ENCODE data around the gene MRPL52. TPM values are rescaled to one million over a fixed set of nuclear protein-coding genes. Genes with fewer than 3 reads are reported as not detected.

MRPL52 gene
- total RNA-seq, 1 experiment from 2014 or later = 89.5 TPM

DNA sequence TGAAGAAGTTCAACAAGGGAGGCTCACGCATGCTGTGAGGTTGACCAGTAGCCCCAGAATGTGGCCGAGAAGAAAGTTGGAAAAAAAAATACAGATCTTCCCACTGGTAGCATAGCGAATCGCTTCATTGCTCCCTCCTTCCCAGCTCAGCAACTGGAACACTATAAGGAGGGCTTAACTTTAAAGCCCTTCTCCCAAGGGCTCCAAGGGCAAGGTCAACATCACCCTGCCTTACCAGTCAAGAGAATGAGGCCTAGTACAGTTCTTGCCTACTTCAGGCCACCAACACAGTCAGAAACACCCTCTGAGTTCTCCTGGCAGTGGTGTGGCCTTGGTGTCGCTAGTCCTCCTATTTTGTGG, 48.8 kb upstream of the MRPL52 start:
- Histone ChIP-seq H3K9me3 (ENCODE audit: control insufficient read depth, insufficient read depth, low read depth, low read length) (no peaks in the 10 kb centered on the region), H3K4me3 (ENCODE audit: low read depth in 2 of 2, low read length in 2 of 2) (no peak overlapping the region), H3K27ac (ENCODE audit: low read length) (no peak overlapping the region), H3K27me3 (ENCODE audit: control insufficient read depth, insufficient read depth, low read length) (no peaks in the 10 kb centered on the region), H3K36me3 (ENCODE audit: control insufficient read depth, insufficient read depth, low read length) (no peaks in the 10 kb centered on the region), H3K4me1 (ENCODE audit: control insufficient read depth, insufficient read depth, low read length) (no peaks in the 10 kb centered on the region)
- TF ChIP-seq, protein P1, sequence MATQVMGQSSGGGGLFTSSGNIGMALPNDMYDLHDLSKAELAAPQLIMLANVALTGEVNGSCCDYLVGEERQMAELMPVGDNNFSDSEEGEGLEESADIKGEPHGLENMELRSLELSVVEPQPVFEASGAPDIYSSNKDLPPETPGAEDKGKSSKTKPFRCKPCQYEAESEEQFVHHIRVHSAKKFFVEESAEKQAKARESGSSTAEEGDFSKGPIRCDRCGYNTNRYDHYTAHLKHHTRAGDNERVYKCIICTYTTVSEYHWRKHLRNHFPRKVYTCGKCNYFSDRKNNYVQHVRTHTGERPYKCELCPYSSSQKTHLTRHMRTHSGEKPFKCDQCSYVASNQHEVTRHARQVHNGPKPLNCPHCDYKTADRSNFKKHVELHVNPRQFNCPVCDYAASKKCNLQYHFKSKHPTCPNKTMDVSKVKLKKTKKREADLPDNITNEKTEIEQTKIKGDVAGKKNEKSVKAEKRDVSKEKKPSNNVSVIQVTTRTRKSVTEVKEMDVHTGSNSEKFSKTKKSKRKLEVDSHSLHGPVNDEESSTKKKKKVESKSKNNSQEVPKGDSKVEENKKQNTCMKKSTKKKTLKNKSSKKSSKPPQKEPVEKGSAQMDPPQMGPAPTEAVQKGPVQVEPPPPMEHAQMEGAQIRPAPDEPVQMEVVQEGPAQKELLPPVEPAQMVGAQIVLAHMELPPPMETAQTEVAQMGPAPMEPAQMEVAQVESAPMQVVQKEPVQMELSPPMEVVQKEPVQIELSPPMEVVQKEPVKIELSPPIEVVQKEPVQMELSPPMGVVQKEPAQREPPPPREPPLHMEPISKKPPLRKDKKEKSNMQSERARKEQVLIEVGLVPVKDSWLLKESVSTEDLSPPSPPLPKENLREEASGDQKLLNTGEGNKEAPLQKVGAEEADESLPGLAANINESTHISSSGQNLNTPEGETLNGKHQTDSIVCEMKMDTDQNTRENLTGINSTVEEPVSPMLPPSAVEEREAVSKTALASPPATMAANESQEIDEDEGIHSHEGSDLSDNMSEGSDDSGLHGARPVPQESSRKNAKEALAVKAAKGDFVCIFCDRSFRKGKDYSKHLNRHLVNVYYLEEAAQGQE (IDR thresholded peaks at IDR 0.05; ENCODE audit: insufficient read depth in 1 of 2, low read depth in 2 of 2, low read length in 1 of 2) = no peak
- no peak for TF ChIP-seq POLR2AphosphoS5 (IDR thresholded peaks at IDR 0.05; ENCODE audit: low read depth, low read length)
- TF ChIP-seq SIN3A (IDR thresholded peaks at IDR 0.05; ENCODE audit: borderline replicate concordance, insufficient read depth, low read depth, low read length) = no peak
- TF ChIP-seq TCF7L2 (IDR thresholded peaks at IDR 0.05; ENCODE audit: low read depth, low read length) = no peak
- TF ChIP-seq, protein P2, sequence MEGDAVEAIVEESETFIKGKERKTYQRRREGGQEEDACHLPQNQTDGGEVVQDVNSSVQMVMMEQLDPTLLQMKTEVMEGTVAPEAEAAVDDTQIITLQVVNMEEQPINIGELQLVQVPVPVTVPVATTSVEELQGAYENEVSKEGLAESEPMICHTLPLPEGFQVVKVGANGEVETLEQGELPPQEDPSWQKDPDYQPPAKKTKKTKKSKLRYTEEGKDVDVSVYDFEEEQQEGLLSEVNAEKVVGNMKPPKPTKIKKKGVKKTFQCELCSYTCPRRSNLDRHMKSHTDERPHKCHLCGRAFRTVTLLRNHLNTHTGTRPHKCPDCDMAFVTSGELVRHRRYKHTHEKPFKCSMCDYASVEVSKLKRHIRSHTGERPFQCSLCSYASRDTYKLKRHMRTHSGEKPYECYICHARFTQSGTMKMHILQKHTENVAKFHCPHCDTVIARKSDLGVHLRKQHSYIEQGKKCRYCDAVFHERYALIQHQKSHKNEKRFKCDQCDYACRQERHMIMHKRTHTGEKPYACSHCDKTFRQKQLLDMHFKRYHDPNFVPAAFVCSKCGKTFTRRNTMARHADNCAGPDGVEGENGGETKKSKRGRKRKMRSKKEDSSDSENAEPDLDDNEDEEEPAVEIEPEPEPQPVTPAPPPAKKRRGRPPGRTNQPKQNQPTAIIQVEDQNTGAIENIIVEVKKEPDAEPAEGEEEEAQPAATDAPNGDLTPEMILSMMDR (IDR thresholded peaks at IDR 0.05) = no peak
- CTCF ChIA-PET = no interaction called here
- DNase-seq (ENCODE audit: low read depth, low spot score) (no peak), ATAC-seq (no peak)
- in situ Hi-C loops (cut with HindIII; ENCODE audit: low pct_unique_long_range_greater_than_20kb, low sequenced_read_pairs) = no loop called here
- no TSS peak for BruUV-seq (replicated peaks)
- intact Hi-C loops (cut with micrococcal nuclease; ENCODE audit: unreplicated experiment) = no loop called here
- POLR2A ChIA-PET = interaction anchor here (0.5 to 1.0 kb wide), 2 partner anchors 43 to 46 kb away, joined by 3 read pairs; no protein-coding TSS in a partner anchor

DNA sequence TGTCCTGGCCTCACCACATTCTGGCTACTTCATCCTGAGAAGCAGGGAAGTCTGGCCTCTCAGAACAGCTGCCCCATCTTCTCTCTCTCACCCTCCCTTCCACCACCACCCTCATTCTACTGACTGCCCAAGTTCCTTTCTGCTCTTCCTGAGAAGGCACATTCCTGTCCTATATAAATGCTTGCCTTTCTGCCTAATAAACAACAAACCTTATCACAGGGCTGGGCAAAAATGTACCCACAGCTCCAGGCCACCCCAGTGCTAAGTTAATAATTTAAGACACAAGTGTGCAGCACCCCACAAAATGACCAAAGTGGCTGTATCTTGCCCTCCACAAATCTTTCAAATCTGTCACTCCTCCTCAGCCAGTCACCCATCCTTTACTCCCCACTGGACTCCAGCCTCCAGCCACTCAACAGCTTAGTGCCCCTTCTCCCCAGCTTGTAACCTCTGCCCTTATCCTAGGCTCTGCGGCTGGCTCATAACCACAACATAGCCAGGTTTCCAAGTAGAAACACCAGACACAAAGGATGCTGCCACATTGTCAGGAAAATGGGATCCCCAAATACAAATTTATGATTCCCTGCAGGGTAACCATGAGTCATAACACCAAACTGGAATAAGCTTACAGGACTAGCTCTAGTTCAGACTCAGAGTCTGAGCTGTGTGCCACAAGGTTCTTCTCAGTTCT, 48.2 kb upstream of the MRPL52 start:
- no peaks in the 10 kb centered on the region for H3K4me1 ChIP-seq (ENCODE audit: control insufficient read depth, insufficient read depth, low read length)
- no peak for DNase-seq (ENCODE audit: low read depth, low spot score)
- no peak for ATAC-seq
- TF ChIP-seq SIN3A (IDR thresholded peaks at IDR 0.05; ENCODE audit: borderline replicate concordance, insufficient read depth, low read depth, low read length) (no peak), POLR2AphosphoS5 (IDR thresholded peaks at IDR 0.05; ENCODE audit: low read depth, low read length) (no peak)
- TF ChIP-seq, protein P2 (IDR thresholded peaks at IDR 0.05) = no peak
- TF ChIP-seq, protein P1 (IDR thresholded peaks at IDR 0.05; ENCODE audit: insufficient read depth in 1 of 2, low read depth in 2 of 2, low read length in 1 of 2) = no peak
- H3K9me3 ChIP-seq (ENCODE audit: control insufficient read depth, insufficient read depth, low read depth, low read length) = no peaks in the 10 kb centered on the region
- H3K27me3 ChIP-seq (ENCODE audit: control insufficient read depth, insufficient read depth, low read length) = no peaks in the 10 kb centered on the region
- BruUV-seq (replicated peaks) = no TSS peak
- CTCF ChIA-PET = no interaction called here
- in situ Hi-C loops (cut with HindIII; ENCODE audit: low pct_unique_long_range_greater_than_20kb, low sequenced_read_pairs) (no loop called here), intact Hi-C loops (cut with micrococcal nuclease; ENCODE audit: unreplicated experiment) (no loop called here)
- no peaks in the 10 kb centered on the region for H3K36me3 ChIP-seq (ENCODE audit: control insufficient read depth, insufficient read depth, low read length)
- no peak overlapping the region for H3K4me3 ChIP-seq (ENCODE audit: low read depth in 2 of 2, low read length in 2 of 2)
- POLR2A ChIA-PET = interaction anchor here (1.0 kb wide), 1 partner anchor 42 kb away, joined by 3 read pairs; no protein-coding TSS in a partner anchor
- no peak overlapping the region for H3K27ac ChIP-seq (ENCODE audit: low read length)
